Upper lobe of right lung (tissue), 1 donor: ENCODE results near the gene CRACR2A. TPM values are rescaled to one million over a fixed set of nuclear protein-coding genes. Genes with fewer than 3 reads are reported as not detected.

Source experiments
- ATAC-seq: fragments of 200-7000 bp; cut with Tn5 transposase; one replicate; pipeline ENCODE4 v1.9.1; 2020; ENCODE audit warnings: mild to moderate bottlenecking, moderate library complexity
- DNase-seq: peaks from one replicate; pipeline ENCODE4 v3.0.0-alpha.2; 2020
- H3K27ac ChIP-seq: fragments of 200-600 bp; one replicate; pipeline ENCODE4 v1.8.0; 2022
- H3K27me3 ChIP-seq: fragments of 200-600 bp; one replicate; pipeline ENCODE4 v1.8.0; 2022; ENCODE audit warnings: mild to moderate bottlenecking
- H3K36me3 ChIP-seq: fragments of 200-600 bp; one replicate; pipeline ENCODE4 v1.8.0; 2022
- H3K4me1 ChIP-seq: fragments of 200-600 bp; one replicate; pipeline ENCODE4 v1.8.0; 2022
- H3K4me3 ChIP-seq: fragments of 200-600 bp; one replicate; pipeline ENCODE4 v1.8.0; 2022; ENCODE audit warnings: mild to moderate bottlenecking
- H3K9me3 ChIP-seq: fragments of 200-600 bp; one replicate; pipeline ENCODE4 v1.8.0; 2022
- intact Hi-C: fragments of 100-400 bp; cut with DNase I; formaldehyde crosslinking; loops from one replicate; pipeline ENCODE4 v1.11.0; 2022
- total RNA-seq: library from RNA; stranded (reverse); fragmentation: NEBNext Ultra II Directional; extraction: Animal tissue kit (Norgen Biotek cat#: 25700); gene quantifications from one replicate; pipeline ENCODE4 v1.2.1, GENCODE V29; 2021
- TF ChIP-seq, protein P1 (sequence below): fragments of 200-600 bp; IDR thresholded peaks from one replicate; pipeline ENCODE4 v1.8.0; 2022; ENCODE audit warnings: antibody characterized with exemption
- donor health status: DM: no; HTN: yes; CAD: no; lungs with severe emphysema.

The CRACR2A gene
- total RNA-seq, 1 donor from 2014 or later, result 5.4 TPM

- ATAC-seq, result no peak
- Histone ChIP-seq H3K27me3 (no peaks in the 10 kb centered on the region), H3K4me3 (no peak overlapping the region), H3K4me1 (no peaks in the 10 kb centered on the region), H3K27ac (no peak overlapping the region), H3K9me3 (no peaks in the 10 kb centered on the region), H3K36me3 (no peaks in the 10 kb centered on the region)
- no peak for DNase-seq
- intact Hi-C loops, result no loop called here
- TF ChIP-seq, protein P1, sequence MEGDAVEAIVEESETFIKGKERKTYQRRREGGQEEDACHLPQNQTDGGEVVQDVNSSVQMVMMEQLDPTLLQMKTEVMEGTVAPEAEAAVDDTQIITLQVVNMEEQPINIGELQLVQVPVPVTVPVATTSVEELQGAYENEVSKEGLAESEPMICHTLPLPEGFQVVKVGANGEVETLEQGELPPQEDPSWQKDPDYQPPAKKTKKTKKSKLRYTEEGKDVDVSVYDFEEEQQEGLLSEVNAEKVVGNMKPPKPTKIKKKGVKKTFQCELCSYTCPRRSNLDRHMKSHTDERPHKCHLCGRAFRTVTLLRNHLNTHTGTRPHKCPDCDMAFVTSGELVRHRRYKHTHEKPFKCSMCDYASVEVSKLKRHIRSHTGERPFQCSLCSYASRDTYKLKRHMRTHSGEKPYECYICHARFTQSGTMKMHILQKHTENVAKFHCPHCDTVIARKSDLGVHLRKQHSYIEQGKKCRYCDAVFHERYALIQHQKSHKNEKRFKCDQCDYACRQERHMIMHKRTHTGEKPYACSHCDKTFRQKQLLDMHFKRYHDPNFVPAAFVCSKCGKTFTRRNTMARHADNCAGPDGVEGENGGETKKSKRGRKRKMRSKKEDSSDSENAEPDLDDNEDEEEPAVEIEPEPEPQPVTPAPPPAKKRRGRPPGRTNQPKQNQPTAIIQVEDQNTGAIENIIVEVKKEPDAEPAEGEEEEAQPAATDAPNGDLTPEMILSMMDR, result no peak
Measured at GRCh38 chr12:3667485-3667884, 85.4 kb downstream of the CRACR2A start.

DNA sequence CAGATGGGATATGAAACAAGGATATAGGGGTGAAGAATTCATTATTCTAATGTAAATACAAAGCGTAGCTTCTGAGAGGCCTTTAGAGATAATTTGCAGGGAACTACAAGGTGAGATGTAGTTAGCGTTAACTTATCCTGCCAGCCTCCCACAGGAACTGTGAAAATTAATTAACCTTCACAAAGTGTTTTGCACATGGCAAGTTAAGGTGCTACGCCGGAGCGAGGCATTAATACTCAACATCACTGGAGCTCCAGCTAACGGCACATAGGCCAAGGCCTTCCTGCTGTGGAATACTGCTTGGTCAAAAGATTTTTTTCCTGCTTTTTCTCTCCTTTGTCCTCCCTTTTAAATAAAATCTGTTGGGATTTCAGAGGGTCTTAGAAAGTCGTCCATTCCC lies 86.5 kb downstream of the CRACR2A start:
- H3K36me3 ChIP-seq, result no peaks in the 10 kb centered on the region
- DNase-seq (no peak), ATAC-seq (no peak)
- no peak overlapping the region for H3K27ac ChIP-seq
- no peaks in the 10 kb centered on the region for H3K27me3 ChIP-seq
- no peaks in the 10 kb centered on the region for H3K4me1 ChIP-seq
- H3K4me3 ChIP-seq, result no peak overlapping the region
- intact Hi-C loops, result no loop called here
- TF ChIP-seq, protein P1, result no peak
- H3K9me3 ChIP-seq, result no peaks in the 10 kb centered on the region

DNA sequence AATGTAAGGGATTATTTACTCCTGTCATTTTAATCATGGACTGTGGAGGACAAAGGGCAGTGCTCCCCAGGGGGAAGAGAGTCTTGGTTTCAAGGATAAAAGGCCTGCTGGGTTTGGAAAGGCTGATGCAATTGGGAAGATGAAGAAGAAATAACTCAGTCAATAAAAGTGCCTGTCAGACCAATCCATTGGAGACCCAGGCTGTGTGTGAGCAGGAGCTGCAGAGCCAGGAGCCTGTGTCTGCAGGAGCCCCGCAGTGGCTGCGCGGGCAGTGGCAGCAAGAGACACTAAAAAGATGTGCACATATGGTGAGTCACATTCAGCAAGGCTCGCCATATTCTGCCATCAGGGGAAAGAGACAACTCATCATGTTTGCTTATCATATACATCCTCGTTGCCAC lies 90.4 kb downstream of the CRACR2A start:
- no peak overlapping the region for H3K27ac ChIP-seq
- no peak overlapping the region for H3K4me3 ChIP-seq
- ATAC-seq (no peak), DNase-seq (no peak)
- no peaks in the 10 kb centered on the region for H3K9me3 ChIP-seq
- intact Hi-C loops, result no loop called here
- H3K27me3 ChIP-seq, result no peaks in the 10 kb centered on the region
- TF ChIP-seq, protein P1, result no peak
- no peaks in the 10 kb centered on the region for H3K36me3 ChIP-seq
- no peaks in the 10 kb centered on the region for H3K4me1 ChIP-seq

- no peaks in the 10 kb centered on the region for H3K27me3 ChIP-seq
- ATAC-seq, result no peak
- no peak overlapping the region for H3K4me3 ChIP-seq
- H3K4me1 ChIP-seq, result no peaks in the 10 kb centered on the region
- intact Hi-C loops, result no loop called here
- H3K27ac ChIP-seq, result no peak overlapping the region
- no peaks in the 10 kb centered on the region for H3K36me3 ChIP-seq
- no peak for DNase-seq
- TF ChIP-seq, protein P1, result no peak
- H3K9me3 ChIP-seq, result no peaks in the 10 kb centered on the region
Measured at GRCh38 chr12:3661028-3661427, 91.9 kb downstream of the CRACR2A start.

DNA sequence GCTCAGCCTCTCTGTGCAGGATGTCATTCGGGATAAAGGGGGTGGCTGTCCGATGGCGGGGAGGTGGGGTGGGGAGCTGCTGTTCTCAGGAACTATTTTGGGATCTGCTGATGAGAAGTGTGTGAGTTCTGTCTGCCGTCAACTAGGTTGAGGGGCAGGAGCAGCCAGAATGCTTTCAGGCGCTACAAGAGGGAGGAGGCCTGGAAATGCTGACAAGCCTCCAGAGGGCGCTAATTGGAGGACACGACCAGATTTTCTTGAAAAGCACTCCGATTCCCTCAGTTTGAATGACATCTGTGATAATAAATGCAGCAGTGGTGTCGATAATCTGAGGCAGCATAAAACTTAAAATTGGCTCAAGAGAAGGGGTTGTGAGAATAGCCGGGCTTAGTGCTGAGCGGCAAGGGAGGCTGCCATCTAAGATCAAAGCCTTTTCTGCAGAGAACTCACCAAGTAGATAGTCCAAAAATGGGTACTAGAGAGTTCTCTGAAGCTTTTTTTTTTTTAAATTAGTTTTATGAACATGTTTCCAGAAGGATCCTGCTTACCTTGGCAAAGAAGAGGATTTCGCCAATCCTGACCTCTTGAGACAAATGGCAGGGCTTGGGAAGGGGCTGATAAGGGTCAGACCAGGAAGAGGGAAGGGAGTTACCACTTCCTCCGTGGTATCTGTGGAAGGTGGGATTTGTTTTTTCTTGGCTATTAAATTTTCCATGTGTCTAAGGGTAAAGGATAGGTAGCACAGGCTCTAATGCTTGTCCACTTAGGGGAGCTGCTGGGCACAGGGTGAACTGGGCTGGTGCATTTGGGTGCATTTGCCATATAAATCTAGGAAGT lies 94.4 kb downstream of the CRACR2A start:
- H3K27me3 ChIP-seq, result no peaks in the 10 kb centered on the region

More for the DNA sequence above, 94.4 kb downstream of the CRACR2A start:
- H3K36me3 ChIP-seq, result no peaks in the 10 kb centered on the region
- H3K4me1 ChIP-seq, result no peaks in the 10 kb centered on the region
- TF ChIP-seq, protein P1, result peak; percentile 46
- no peak for DNase-seq
- ATAC-seq, result no peak
- intact Hi-C loops, result no loop called here
- H3K9me3 ChIP-seq, result no peaks in the 10 kb centered on the region
- no peak overlapping the region for H3K27ac ChIP-seq
- no peak overlapping the region for H3K4me3 ChIP-seq
